Ishikawa (cell line): ENCODE measurements around the gene ADAMTS16.

Experiments used
- CEBPB ChIP-seq: IDR thresholded peaks from 2 replicates; pipeline ENCODE4 v1.6.1; 2012
- CREB1 ChIP-seq: IDR thresholded peaks from 2 replicates; pipeline ENCODE4 v1.6.1; 2012; ENCODE audit warnings: low read depth
- EGR1 ChIP-seq: IDR thresholded peaks from 2 replicates; pipeline ENCODE4 v1.6.1; 2012
- EP300 ChIP-seq: IDR thresholded peaks from 2 replicates; pipeline ENCODE4 v1.6.1; 2012; ENCODE audit warnings: borderline replicate concordance
- FOXM1 ChIP-seq: IDR thresholded peaks from 2 replicates; pipeline ENCODE4 v1.6.1; 2012; ENCODE audit warnings: low read depth, borderline replicate concordance
- NFIC ChIP-seq: IDR thresholded peaks from 2 replicates; pipeline ENCODE4 v1.6.1; 2012
- RAD21 ChIP-seq: IDR thresholded peaks from 2 replicates; pipeline ENCODE4 v1.6.1; 2012; ENCODE audit warnings: low read depth
- TAF1 ChIP-seq: IDR thresholded peaks from 2 replicates; pipeline ENCODE4 v1.6.1; 2012; ENCODE audit warnings: low read depth, mild to moderate bottlenecking
- TCF12 ChIP-seq: IDR thresholded peaks from 2 replicates; pipeline ENCODE4 v1.6.1; 2012; ENCODE audit warnings: low read depth
- TEAD4 ChIP-seq: IDR thresholded peaks from 2 replicates; pipeline ENCODE4 v1.6.1; 2012
- YY1 ChIP-seq: IDR thresholded peaks from 2 replicates; pipeline ENCODE4 v1.6.1; 2012; ENCODE audit warnings: low read depth
- ZBTB7A ChIP-seq: IDR thresholded peaks from 2 replicates; pipeline ENCODE4 v1.6.1; 2012; ENCODE audit warnings: low read depth
- TF ChIP-seq, protein P1 (sequence below): IDR thresholded peaks from 2 replicates; pipeline ENCODE4 v1.6.1; 2012; ENCODE audit warnings: low read depth, mild to moderate bottlenecking
- TF ChIP-seq, protein P2 (sequence below): IDR thresholded peaks from 2 replicates; pipeline ENCODE4 v1.6.1; 2012
- TF ChIP-seq, protein P3 (sequence below): IDR thresholded peaks from 2 replicates; pipeline ENCODE4 v1.6.1; 2012

ADAMTS16 gene

DNA sequence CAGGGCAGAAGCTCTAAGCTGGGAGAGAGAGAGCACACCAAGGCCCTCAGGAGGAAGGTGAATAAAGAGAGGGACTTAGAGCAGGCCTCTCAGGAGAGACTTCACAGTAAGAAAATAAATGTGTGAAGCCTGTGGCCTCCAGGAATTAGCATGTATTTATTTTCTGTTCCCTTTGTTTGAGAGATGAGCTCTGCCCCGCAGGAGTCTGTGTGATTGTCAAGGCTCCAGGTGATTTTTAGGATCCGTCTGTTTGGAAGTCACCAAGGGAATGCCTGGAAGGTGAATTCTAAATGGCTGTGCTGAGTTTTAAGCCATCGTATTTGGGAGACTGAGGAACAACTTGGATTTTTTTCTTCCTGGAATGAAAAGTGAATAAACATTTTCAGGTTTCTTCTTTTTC, 174.0 kb downstream of the ADAMTS16 start:
- no peak for TF ChIP-seq EP300

DNA sequence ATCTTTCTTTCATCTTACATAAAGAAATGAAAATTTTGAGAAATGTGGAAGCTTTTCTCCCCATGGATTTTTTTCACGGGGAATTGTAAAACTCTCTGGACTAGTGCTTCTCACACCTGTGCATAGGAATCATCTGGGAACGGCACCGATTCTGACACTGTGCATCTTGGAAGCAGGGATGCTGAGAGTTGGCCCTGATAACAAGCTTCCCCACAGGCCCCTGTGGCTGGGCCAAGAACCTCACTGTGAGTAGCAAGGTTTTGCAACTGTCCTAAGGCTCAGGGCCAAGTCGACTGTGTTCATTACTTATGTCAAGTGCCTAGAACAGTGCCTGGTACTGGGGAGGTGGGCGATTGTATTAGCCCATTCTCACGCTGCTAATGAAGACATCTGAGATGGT, 174.5 kb downstream of the ADAMTS16 start:
- TF ChIP-seq, protein P1, sequence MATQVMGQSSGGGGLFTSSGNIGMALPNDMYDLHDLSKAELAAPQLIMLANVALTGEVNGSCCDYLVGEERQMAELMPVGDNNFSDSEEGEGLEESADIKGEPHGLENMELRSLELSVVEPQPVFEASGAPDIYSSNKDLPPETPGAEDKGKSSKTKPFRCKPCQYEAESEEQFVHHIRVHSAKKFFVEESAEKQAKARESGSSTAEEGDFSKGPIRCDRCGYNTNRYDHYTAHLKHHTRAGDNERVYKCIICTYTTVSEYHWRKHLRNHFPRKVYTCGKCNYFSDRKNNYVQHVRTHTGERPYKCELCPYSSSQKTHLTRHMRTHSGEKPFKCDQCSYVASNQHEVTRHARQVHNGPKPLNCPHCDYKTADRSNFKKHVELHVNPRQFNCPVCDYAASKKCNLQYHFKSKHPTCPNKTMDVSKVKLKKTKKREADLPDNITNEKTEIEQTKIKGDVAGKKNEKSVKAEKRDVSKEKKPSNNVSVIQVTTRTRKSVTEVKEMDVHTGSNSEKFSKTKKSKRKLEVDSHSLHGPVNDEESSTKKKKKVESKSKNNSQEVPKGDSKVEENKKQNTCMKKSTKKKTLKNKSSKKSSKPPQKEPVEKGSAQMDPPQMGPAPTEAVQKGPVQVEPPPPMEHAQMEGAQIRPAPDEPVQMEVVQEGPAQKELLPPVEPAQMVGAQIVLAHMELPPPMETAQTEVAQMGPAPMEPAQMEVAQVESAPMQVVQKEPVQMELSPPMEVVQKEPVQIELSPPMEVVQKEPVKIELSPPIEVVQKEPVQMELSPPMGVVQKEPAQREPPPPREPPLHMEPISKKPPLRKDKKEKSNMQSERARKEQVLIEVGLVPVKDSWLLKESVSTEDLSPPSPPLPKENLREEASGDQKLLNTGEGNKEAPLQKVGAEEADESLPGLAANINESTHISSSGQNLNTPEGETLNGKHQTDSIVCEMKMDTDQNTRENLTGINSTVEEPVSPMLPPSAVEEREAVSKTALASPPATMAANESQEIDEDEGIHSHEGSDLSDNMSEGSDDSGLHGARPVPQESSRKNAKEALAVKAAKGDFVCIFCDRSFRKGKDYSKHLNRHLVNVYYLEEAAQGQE = no peak
- TF ChIP-seq ZBTB7A = no peak
- TF ChIP-seq TAF1 = no peak
- no peak for TF ChIP-seq FOXM1
- TF ChIP-seq YY1 = no peak
- no peak for TF ChIP-seq NFIC
- TF ChIP-seq, protein P2, sequence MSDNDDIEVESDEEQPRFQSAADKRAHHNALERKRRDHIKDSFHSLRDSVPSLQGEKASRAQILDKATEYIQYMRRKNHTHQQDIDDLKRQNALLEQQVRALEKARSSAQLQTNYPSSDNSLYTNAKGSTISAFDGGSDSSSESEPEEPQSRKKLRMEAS = no peak

DNA sequence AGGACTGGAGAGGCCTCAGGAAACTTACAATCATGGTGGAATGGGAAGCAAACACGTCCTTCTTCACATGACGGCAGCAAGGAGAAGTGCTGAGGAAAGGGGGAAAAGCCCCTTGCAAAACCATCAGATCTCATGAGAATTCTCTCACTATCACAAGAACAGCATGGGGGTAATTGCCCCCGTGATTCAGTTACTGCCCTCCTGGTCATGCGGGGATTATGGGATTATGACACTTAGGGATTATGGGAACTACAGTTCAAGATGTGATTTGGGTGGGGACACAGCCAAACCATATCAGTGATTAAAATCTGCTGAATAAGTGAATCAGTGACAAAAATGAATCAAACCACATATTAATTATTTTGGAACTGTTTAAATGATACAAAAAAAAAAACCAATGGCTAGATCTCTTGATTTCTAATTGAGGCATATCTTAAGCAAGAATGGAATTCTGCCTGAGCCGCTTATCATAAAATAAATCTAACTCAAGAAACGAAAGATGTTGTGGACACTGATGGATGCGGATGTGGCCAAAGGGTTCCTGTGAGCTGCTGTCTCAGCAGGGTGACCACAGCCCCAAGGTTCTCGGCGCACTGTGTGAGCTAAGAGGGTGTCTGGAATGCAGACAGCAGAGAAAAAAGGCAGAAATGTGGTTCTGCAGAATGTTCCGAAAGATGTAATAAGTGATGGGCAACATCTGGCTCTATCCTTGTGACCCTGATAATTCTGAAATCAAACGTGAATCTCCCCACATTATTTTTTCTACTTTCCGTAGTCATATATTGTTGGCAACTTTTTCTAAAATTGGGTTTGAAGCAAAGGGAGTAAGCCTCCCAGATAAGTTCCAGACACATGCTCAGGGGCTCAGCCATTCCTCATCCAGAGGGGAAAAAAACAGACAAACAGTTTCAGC, 175.2 kb downstream of the ADAMTS16 start:
- TF ChIP-seq, protein P2 = no peak
- TF ChIP-seq, protein P1 = no peak
- no peak for TF ChIP-seq NFIC
- no peak for TF ChIP-seq TEAD4

DNA sequence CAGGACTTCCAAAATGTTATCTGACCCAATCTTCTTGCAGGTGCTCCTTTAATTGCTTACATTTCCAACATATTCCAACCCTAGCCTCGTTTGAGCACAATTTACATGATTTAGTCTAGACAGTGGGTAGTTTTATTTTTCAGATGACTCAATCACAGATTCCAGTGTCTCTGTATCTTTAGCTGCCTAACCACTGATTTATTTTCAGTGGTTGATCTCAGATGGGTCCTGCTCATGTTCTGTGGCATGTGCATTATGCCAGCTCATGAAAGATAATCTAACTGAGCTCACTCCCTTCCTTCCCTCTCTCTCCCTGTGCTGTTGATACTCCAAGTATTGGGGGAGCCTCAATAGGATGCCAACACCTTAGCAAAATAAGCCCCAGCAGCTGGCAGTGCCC, 176.2 kb downstream of the ADAMTS16 start:
- TF ChIP-seq RAD21 (no peak), CREB1 (no peak), NFIC (no peak), FOXM1 (no peak), EGR1 (no peak), EP300 (no peak), ZBTB7A (no peak), CEBPB (no peak), TCF12 (no peak), TEAD4 (no peak), TAF1 (no peak), YY1 (no peak)
- TF ChIP-seq, protein P2 = no peak
- TF ChIP-seq, protein P1 = no peak
- TF ChIP-seq, protein P3, sequence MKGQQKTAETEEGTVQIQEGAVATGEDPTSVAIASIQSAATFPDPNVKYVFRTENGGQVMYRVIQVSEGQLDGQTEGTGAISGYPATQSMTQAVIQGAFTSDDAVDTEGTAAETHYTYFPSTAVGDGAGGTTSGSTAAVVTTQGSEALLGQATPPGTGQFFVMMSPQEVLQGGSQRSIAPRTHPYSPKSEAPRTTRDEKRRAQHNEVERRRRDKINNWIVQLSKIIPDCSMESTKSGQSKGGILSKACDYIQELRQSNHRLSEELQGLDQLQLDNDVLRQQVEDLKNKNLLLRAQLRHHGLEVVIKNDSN = no peak

DNA sequence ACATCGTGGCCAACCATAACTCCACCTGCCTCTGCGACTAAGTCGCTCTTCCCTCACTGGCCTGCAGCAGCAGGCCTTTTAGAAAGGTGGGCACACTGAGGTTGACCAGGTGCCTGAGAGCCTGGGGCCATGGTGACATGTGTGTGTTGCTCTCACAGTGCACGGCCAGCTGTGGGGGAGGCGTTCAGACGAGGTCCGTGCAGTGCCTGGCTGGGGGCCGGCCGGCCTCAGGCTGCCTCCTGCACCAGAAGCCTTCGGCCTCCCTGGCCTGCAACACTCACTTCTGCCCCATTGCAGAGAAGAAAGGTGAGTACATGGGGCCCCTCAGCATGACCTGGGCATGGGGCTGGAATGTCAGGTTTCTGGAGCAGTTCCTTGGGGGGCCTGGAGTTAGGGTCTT, 177.8 kb downstream of the ADAMTS16 start:
- TF ChIP-seq ZBTB7A (no peak), CEBPB (no peak), CREB1 (no peak), TAF1 (no peak), EP300 (no peak), FOXM1 (no peak), TEAD4 (no peak), TCF12 (no peak), NFIC (no peak), EGR1 (no peak), RAD21 (no peak), YY1 (no peak)
- TF ChIP-seq, protein P2 = no peak
- TF ChIP-seq, protein P1 = no peak
- TF ChIP-seq, protein P3 = no peak
